Stimulated activated CD4-positive, alpha-beta T cell treated with anti-CD3 and anti-CD28 coated beads, Interleukin-15, amount 100 ng/mL, for 1 hour (primary cell): ENCODE data around the gene RELN.
"Not testable (repeated sequence)": the region's sequence is repeated elsewhere in the genome, so short reads cannot be mapped to it uniquely, and the experiment has no call there.

Experiments used
- DNase-seq, 2 donors: peaks; one replicate each; pipeline ENCODE4 v3.0.0-alpha.2; 2020; ENCODE audit warnings: low read depth in 1 of 2, low spot score in 1 of 2

Gene RELN

GRCh38 chr7:103854611-103855010 lies 134.8 kb downstream of the RELN start:
- no peak for DNase-seq

GRCh38 chr7:103851357-103851756 lies 138.1 kb downstream of the RELN start:
- no peak for DNase-seq

GRCh38 chr7:103843689-103844480 lies 145.6 kb downstream of the RELN start:
- DNase-seq, result no peak

GRCh38 chr7:103833401-103833800 lies 156.1 kb downstream of the RELN start:
- DNase-seq, result no peak

DNA sequence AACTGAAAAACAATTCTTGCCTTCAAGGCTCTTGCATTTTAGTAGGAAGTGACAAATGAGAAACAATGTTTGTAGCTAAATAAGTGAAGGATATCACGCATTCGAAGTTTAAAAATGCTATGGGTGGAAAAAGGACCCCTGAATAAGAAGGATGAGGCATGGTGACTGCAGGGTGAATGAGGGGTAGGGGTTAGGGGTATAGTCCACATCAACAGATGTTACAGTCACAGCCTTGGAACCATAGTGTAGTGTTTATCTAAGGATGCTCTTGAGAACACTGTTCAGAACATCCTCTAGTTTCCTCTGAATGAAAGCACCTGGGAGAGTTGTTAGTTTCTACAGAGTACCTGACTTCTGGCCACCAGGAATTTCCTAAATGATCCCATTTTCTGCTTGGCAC lies 157.0 kb downstream of the RELN start:
- no peak for DNase-seq

- no peak for DNase-seq
Observed at GRCh38 chr7:103824251-103824650, 165.2 kb downstream of the RELN start.

DNA sequence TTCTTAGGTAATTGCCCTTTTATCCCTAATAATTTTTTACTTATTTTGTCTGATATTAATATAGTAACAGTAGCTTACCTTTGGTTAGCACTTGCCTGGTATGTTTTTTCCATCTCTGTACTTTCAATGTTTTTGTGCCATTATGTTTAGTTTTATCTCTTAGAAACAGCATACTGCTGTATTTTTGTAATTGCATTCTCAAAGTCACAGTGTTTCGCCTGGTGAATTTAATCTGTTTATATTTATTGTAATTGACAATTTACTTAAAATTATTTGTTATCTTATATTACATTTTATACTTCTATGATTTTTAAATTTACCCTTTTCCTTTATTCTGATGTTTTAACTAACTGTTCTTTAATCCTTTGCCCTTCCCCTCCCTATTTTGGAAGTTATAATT lies 166.4 kb downstream of the RELN start:
- no peak for DNase-seq

GRCh38 chr7:103821092-103821491 lies 168.4 kb downstream of the RELN start:
- no peak for DNase-seq

GRCh38 chr7:103815972-103816371 lies 173.5 kb downstream of the RELN start:
- DNase-seq, result not testable (repeated sequence)

DNA sequence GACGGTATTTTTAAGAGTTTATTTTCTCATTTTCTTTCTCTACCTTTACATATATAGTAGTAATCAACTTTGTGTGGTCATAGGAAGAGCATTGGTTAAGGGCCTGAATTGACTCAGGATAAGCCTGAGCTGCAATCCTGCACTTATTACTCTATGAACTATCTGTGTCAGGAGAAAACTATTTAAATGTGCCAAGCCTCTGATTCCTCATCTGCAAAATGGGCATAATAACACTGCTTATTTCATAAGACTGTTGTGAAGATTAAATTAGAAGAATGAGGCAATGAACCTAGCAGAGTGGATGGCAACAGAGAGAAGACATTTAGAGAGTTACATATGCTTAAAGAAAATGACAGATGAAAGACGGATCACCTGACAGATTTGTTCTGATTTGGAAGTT lies 175.5 kb downstream of the RELN start:
- DNase-seq, result no peak

- DNase-seq, result no peak
Observed at GRCh38 chr7:103811997-103812396, 177.5 kb downstream of the RELN start.

DNA sequence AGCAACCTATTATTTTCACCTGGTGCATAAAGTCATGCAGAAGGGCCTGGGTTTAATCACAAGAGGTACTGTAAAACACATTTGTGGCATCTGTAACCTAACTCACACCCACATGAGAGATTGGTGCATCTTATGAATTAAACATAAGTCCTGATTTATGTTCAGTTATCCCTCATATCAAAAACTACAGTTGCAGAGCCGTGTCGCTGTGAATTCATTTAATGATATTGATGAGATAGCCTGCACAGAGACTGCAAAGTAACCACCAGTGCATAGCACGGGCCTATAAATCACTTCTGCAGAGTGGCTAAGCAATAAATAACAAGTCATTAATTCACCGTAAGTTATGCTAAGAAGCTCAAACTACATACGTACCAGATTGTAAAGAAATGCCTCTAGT lies 178.2 kb downstream of the RELN start:
- no peak for DNase-seq

DNA sequence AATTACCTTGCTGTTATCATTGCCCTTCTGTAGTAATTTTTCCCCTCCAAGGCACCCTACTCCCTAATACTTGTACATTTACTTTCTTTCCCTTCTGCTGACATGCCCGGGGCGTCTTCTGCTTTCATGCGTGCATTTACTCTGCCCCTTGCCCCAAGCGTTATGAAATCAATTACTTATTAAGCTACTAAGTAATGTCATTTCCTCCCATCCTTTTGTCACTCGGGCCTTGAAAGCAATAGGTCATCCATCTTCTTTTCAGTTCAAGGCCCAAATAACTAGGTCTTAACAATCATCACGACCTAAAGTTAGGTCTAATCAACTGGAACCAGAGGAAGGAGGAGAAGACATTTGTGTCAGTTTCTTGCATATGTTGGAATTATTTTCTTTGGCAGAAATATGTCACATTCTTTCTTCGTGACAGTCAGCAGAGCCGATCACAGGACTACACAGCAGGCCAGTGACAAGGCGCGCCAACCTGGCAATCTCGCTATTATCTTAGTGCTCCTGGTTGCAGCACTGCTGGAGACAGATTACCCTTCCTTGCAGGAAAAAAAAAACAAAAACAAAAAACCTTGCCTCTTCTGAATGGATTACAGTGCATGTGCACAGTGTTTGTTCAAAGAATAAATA lies 179.2 kb downstream of the RELN start:
- no peak for DNase-seq

GRCh38 chr7:103809229-103809994 lies 180.0 kb downstream of the RELN start:
- DNase-seq, result no peak

GRCh38 chr7:103805346-103805745 lies 184.1 kb downstream of the RELN start:
- no peak for DNase-seq

GRCh38 chr7:103803631-103804030 lies 185.8 kb downstream of the RELN start:
- DNase-seq, result no peak

GRCh38 chr7:103799298-103799697 lies 190.2 kb downstream of the RELN start:
- DNase-seq, result no peak

- DNase-seq, result no peak
Observed at GRCh38 chr7:103797647-103798307, 191.7 kb downstream of the RELN start.

DNA sequence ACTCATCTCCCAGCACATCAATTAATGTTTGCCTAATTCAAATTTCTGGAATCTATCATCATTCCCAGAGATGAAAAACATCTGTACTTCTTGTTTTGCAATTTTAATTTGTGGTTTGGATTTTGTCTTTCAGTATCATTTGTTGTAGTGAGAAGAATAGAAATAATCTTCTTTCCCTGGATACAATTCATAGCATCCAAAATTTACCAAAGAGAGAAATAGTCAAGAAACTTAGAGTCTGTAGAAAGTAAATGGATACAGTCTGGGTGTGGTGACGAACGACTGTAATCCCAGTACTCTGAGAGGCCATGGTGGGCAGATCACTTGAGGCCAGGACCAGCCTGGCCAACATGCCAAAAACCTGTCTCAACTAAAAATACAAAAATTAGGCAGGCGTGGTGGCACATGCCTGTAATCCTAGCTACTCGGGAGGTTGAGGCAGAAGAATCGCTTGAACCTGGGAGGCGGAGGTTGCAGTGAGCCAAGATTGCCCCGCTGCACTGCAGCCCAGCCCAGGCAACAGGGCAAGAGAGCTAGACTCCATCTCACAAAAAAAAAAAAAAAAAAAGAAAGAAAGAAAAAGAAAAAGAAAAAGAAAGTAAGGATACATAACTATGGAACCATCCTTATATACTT lies 193.0 kb downstream of the RELN start:
- no peak for DNase-seq

DNA sequence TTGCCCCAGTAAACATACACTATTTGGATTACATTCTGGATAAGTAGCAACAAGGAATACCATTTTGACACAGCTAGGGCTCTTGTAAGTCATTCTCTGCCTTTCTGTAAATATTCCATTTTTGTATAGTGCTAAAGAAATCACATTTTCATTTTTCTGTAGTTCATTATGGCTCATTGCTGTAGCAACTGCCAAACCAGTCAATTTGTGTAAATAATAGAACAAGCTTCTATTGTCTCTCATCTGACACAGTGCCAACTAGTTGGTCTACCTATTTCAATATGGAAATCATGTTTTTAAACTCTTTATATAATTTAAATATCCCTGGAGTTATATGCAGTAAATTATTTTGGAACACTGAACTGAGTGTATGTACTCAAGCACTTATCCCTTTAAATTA lies 193.7 kb downstream of the RELN start:
- DNase-seq, result no peak

DNA sequence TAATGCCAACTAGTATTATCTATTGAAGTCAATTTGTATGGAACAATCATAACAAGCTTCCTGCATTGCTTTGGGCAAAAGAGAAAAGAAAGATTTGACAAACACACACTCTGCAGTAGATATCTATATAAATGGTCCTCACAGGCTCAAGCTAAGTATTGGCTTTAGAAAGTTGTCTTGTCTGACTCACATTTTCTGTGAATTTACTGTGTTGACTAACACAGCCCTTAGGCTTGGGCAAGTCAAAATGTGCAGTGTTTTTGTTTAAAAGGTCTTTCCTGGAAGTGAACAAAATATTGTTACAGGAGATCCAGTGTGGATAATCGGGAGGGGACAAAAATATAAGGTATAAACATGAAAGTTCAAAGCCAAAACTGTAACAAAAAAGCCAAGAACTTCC lies 194.4 kb downstream of the RELN start:
- no peak for DNase-seq
